GM23338 (cell line): ENCODE data around the gene ZNF549. TPM values are rescaled to one million over a fixed set of nuclear protein-coding genes. Genes with fewer than 3 reads are reported as not detected.

ENCODE experiments used
- ATAC-seq: fragments of 200-7000 bp; cut with Tn5 transposase; 3 replicates; pipeline ENCODE4 v1.9.1; 2020
- DNase-seq: peaks from one replicate; pipeline ENCODE4 v3.0.0-alpha.2; 2015; ENCODE audit warnings: low spot score
- H2AFZ ChIP-seq: fragments of 200-600 bp; sonication (generic); 2 replicates; pipeline ENCODE4 v1.8.0; 2016; ENCODE audit warnings: antibody characterized with exemption, mild to moderate bottlenecking, moderate library complexity
- H3F3A ChIP-seq: fragments of 200-600 bp; sonication (generic); replicated peaks from 2 replicates; pipeline ENCODE4 v1.8.0; 2017; ENCODE audit warnings: antibody characterized with exemption, mixed run types, low read depth
- H3K27ac ChIP-seq: fragments of 200-600 bp; sonication (generic); 2 replicates; pipeline ENCODE4 v1.6.1; 2016; ENCODE audit warnings: low read depth
- H3K27me3 ChIP-seq: fragments of 200-600 bp; sonication (generic); 2 replicates; pipeline ENCODE4 v1.8.0; 2016; ENCODE audit warnings: mild to moderate bottlenecking, mixed run types, moderate library complexity; ENCODE audit not compliant: insufficient read depth
- H3K36me3 ChIP-seq: fragments of 200-600 bp; sonication (generic); 2 replicates; pipeline ENCODE4 v1.8.0; 2016; ENCODE audit warnings: mild to moderate bottlenecking; ENCODE audit not compliant: insufficient read depth
- H3K4me1 ChIP-seq: fragments of 200-600 bp; sonication (generic); 2 replicates; pipeline ENCODE4 v1.8.0; 2016; ENCODE audit warnings: mild to moderate bottlenecking, moderate library complexity; ENCODE audit not compliant: insufficient read depth
- H3K4me2 ChIP-seq: fragments of 200-600 bp; sonication (generic); 2 replicates; pipeline ENCODE4 v1.7.1; 2017; ENCODE audit warnings: mixed run types
- H3K4me3 ChIP-seq: fragments of 200-600 bp; sonication (generic); 2 replicates; pipeline ENCODE4 v1.6.1; 2016; ENCODE audit warnings: mixed run types
- H3K79me2 ChIP-seq: fragments of 200-600 bp; sonication (generic); replicated peaks from 2 replicates; pipeline ENCODE4 v1.8.0; 2017; ENCODE audit warnings: mild to moderate bottlenecking; ENCODE audit not compliant: insufficient read depth
- H3K9me2 ChIP-seq: fragments of 200-600 bp; sonication (generic); 2 replicates; pipeline ENCODE4 v1.8.0; 2017; ENCODE audit not compliant: insufficient read depth
- H4K20me1 ChIP-seq: fragments of 200-600 bp; sonication (generic); replicated peaks from 2 replicates; pipeline ENCODE4 v1.8.0; 2017; ENCODE audit warnings: mild to moderate bottlenecking; ENCODE audit not compliant: insufficient read depth
- H3K27ac Mint-ChIP-seq: 2 replicates; pipeline ENCODE4 v1.8.0; 2020; ENCODE audit warnings: inconsistent platforms, mild to moderate bottlenecking, moderate library complexity, mixed read lengths
- H3K27me3 Mint-ChIP-seq: 3 replicates; pipeline ENCODE4 v1.8.0; 2022; ENCODE audit warnings: low read depth, mild to moderate bottlenecking, moderate library complexity, mixed read lengths, inconsistent platforms; ENCODE audit not compliant: insufficient read depth, poor library complexity
- H3K36me3 Mint-ChIP-seq: 3 replicates; pipeline ENCODE4 v1.8.0; 2021; ENCODE audit warnings: low read depth, mild to moderate bottlenecking, inconsistent platforms, moderate library complexity, mixed read lengths
- H3K4me1 Mint-ChIP-seq: 3 replicates; pipeline ENCODE4 v1.8.0; 2020; ENCODE audit warnings: mild to moderate bottlenecking, inconsistent platforms, mixed read lengths
- H3K4me3 Mint-ChIP-seq: 3 replicates; pipeline ENCODE4 v1.8.0; 2021; ENCODE audit warnings: moderate library complexity, mild to moderate bottlenecking, inconsistent platforms, mixed read lengths
- H3K9me3 Mint-ChIP-seq: 3 replicates; pipeline ENCODE4 v1.8.0; 2020; ENCODE audit warnings: moderate library complexity, mild to moderate bottlenecking, inconsistent platforms, mixed read lengths
- JUNB ChIP-seq: IDR thresholded peaks from one replicate; pipeline ENCODE4 v1.6.1; 2016; ENCODE audit warnings: antibody characterized with exemption; ENCODE audit not compliant: unreplicated experiment
- NANOG ChIP-seq: IDR thresholded peaks from 2 replicates; pipeline ENCODE4 v1.6.1; 2016; ENCODE audit warnings: antibody characterized with exemption, borderline replicate concordance
- POLR2AphosphoS5 ChIP-seq: IDR thresholded peaks from 2 replicates; pipeline ENCODE4 v1.6.1; 2016; ENCODE audit warnings: antibody characterized with exemption, low read depth
- STAT1 ChIP-seq: IDR thresholded peaks from one replicate; pipeline ENCODE4 v1.6.1; 2016; ENCODE audit warnings: antibody characterized with exemption; ENCODE audit not compliant: unreplicated experiment
- ZNF114 ChIP-seq: fragments of 250-450 bp; sonication (Bioruptor Pico); IDR thresholded peaks from 2 replicates; pipeline ENCODE4 v1.5.0; 2020; ENCODE audit warnings: mild to moderate bottlenecking, moderate library complexity
- ZNF331 ChIP-seq: fragments of 250-450 bp; sonication (Bioruptor Pico); IDR thresholded peaks from 2 replicates; pipeline ENCODE4 v1.5.0; 2020; ENCODE audit warnings: low read depth, mild to moderate bottlenecking, moderate library complexity
- polyA plus RNA-seq: library from polyadenylated mRNA; unstranded; fragments of >200 nt; fragmentation: Nextera tagmentation; extraction: Ambion mirVana; gene quantifications from 2 replicates; pipeline ENCODE4 v1.2.1, GENCODE V29; 2016
- total RNA-seq: library from RNA; depleted of rRNA; stranded (reverse); fragments of >200 nt; shearing (Covaris generic); gene quantifications from 2 replicates; pipeline ENCODE4 v1.2.3, GENCODE V29; 2014
- TF ChIP-seq, protein P1 (sequence below): fragments of 250-450 bp; sonication (Bioruptor Pico); IDR thresholded peaks from 2 replicates; pipeline ENCODE4 v1.5.0; 2020; ENCODE audit warnings: mild to moderate bottlenecking, moderate library complexity
- TF ChIP-seq, protein P2 (sequence below), 2 experiments: fragments of 200-600 bp in 1 of 2; sonication (generic) in 1 of 2; conservative IDR thresholded peaks; 2 replicates each; pipeline versions ENCODE4 v1.5.1 to v1.6.1; 2016 to 2017; ENCODE audit warnings: antibody characterized with exemption in 2 of 2, low read depth in 2 of 2, mild to moderate bottlenecking in 2 of 2, moderate library complexity in 1 of 2

The ZNF549 gene
- total and polyA plus RNA-seq, 2 experiments from 2014 or later = 4.3 to 11.6 TPM

DNA sequence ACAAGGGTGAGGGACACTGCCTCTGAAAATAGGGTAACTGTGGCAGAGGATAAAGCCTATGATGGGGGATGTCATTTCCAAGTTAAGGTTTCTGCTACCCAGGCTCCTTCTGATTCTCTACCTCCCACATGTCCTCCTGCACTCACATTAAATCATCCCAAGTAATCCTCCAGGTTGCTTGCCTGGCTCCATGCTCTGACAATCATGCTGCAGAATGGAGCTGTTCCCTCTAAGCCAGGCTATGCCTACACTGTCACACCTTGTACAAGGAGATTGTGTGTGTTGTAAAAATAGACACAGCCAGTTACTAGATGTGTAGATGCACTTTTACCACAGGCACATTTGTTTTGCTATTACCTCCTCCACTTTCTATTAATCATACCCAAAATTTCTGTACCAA lies 43.6 kb downstream of the ZNF549 start (continued):
- TF ChIP-seq, protein P1, sequence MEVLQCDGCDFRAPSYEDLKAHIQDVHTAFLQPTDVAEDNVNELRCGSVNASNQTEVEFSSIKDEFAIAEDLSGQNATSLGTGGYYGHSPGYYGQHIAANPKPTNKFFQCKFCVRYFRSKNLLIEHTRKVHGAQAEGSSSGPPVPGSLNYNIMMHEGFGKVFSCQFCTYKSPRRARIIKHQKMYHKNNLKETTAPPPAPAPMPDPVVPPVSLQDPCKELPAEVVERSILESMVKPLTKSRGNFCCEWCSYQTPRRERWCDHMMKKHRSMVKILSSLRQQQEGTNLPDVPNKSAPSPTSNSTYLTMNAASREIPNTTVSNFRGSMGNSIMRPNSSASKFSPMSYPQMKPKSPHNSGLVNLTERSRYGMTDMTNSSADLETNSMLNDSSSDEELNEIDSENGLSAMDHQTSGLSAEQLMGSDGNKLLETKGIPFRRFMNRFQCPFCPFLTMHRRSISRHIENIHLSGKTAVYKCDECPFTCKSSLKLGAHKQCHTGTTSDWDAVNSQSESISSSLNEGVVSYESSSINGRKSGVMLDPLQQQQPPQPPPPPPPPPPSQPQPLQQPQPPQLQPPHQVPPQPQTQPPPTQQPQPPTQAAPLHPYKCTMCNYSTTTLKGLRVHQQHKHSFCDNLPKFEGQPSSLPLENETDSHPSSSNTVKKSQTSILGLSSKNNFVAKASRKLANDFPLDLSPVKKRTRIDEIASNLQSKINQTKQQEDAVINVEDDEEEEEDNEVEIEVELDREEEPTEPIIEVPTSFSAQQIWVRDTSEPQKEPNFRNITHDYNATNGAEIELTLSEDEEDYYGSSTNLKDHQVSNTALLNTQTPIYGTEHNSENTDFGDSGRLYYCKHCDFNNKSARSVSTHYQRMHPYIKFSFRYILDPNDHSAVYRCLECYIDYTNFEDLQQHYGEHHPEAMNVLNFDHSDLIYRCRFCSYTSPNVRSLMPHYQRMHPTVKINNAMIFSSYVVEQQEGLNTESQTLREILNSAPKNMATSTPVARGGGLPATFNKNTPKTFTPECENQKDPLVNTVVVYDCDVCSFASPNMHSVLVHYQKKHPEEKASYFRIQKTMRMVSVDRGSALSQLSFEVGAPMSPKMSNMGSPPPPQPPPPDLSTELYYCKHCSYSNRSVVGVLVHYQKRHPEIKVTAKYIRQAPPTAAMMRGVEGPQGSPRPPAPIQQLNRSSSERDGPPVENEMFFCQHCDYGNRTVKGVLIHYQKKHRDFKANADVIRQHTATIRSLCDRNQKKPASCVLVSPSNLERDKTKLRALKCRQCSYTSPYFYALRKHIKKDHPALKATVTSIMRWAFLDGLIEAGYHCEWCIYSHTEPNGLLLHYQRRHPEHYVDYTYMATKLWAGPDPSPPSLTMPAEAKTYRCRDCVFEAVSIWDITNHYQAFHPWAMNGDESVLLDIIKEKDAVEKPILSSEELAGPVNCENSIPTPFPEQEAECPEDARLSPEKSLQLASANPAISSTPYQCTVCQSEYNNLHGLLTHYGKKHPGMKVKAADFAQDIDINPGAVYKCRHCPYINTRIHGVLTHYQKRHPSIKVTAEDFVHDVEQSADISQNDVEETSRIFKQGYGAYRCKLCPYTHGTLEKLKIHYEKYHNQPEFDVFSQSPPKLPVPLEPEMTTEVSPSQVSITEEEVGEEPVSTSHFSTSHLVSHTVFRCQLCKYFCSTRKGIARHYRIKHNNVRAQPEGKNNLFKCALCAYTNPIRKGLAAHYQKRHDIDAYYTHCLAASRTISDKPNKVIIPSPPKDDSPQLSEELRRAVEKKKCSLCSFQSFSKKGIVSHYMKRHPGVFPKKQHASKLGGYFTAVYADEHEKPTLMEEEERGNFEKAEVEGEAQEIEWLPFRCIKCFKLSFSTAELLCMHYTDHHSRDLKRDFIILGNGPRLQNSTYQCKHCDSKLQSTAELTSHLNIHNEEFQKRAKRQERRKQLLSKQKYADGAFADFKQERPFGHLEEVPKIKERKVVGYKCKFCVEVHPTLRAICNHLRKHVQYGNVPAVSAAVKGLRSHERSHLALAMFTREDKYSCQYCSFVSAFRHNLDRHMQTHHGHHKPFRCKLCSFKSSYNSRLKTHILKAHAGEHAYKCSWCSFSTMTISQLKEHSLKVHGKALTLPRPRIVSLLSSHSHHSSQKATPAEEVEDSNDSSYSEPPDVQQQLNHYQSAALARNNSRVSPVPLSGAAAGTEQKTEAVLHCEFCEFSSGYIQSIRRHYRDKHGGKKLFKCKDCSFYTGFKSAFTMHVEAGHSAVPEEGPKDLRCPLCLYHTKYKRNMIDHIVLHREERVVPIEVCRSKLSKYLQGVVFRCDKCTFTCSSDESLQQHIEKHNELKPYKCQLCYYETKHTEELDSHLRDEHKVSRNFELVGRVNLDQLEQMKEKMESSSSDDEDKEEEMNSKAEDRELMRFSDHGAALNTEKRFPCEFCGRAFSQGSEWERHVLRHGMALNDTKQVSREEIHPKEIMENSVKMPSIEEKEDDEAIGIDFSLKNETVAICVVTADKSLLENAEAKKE (CRISPR knock-in tag) = no peak

DNA sequence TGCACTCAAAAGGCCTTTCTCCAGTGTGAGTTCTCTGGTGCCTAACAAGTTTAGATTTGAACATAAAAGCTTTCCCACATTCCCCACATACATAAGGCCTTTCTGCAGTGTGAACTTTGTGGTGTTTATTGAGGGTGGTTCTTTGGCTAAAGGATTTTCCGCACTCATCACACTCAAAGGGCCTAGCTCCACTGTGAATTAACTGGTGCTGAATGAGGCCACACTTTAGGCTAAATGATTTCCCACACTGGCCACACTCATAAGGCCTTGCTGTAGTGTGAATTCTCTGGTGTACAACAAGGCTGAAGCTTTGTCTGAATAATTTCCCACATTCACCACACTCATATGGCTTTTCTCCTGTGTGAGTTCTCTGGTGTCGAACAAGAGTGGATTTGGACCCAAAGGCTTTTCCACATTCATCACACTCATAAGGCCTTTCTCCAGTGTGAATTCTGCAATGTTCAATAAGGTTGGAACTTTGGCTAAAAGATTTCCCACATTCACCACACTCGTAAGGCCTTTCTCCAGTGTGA lies 45.3 kb downstream of the ZNF549 start:
- Mint-ChIP-seq H3K4me1 (peaks cover 2% of the 10 kb centered on the region; the same call in 1 of the 3 replicates), H3K27ac (no peak overlapping the region), H3K36me3 (peaks cover 85% of the 10 kb centered on the region), H3K27me3 (peaks cover 8% of the 10 kb centered on the region), H3K4me3 (no peak overlapping the region), H3K9me3 (peaks cover 100% of the 10 kb centered on the region)
- no peaks in the 10 kb centered on the region for H3K27me3 ChIP-seq
- no peak overlapping the region for H2AFZ ChIP-seq
- no peaks in the 10 kb centered on the region for H4K20me1 ChIP-seq
- H3K79me2 ChIP-seq = peaks cover 8% of the 10 kb centered on the region
- peaks cover 6% of the 10 kb centered on the region; the same call in 1 of the 2 replicates for H3K9me2 ChIP-seq
- H3K4me3 ChIP-seq = no peak overlapping the region
- H3K4me1 ChIP-seq = no peaks in the 10 kb centered on the region
- no peaks in the 10 kb centered on the region for H3F3A ChIP-seq
- ATAC-seq (no peak), DNase-seq (no peak)
- H3K36me3 ChIP-seq = peaks cover 51% of the 10 kb centered on the region
- H3K27ac ChIP-seq = no peak overlapping the region
- no peak overlapping the region for H3K4me2 ChIP-seq
- TF ChIP-seq, protein P2, sequence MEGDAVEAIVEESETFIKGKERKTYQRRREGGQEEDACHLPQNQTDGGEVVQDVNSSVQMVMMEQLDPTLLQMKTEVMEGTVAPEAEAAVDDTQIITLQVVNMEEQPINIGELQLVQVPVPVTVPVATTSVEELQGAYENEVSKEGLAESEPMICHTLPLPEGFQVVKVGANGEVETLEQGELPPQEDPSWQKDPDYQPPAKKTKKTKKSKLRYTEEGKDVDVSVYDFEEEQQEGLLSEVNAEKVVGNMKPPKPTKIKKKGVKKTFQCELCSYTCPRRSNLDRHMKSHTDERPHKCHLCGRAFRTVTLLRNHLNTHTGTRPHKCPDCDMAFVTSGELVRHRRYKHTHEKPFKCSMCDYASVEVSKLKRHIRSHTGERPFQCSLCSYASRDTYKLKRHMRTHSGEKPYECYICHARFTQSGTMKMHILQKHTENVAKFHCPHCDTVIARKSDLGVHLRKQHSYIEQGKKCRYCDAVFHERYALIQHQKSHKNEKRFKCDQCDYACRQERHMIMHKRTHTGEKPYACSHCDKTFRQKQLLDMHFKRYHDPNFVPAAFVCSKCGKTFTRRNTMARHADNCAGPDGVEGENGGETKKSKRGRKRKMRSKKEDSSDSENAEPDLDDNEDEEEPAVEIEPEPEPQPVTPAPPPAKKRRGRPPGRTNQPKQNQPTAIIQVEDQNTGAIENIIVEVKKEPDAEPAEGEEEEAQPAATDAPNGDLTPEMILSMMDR (conservative IDR thresholded peaks at IDR 0.05; ENCODE audit: low read depth in 2 of 2) = no peak
- no peak for TF ChIP-seq POLR2AphosphoS5
- TF ChIP-seq JUNB = no peak
- no peak for TF ChIP-seq STAT1
- TF ChIP-seq, protein P1 (CRISPR knock-in tag) = no peak
- no peak for TF ChIP-seq ZNF114 (CRISPR knock-in tag)
- no peak for TF ChIP-seq NANOG
- TF ChIP-seq ZNF331 (CRISPR knock-in tag) = no peak
